Motor neuron (in vitro differentiated cells): Measurements from ENCODE around the gene DDO. TPM values are rescaled to one million over a fixed set of nuclear protein-coding genes. Genes with fewer than 3 reads are reported as not detected.
"Not testable (repeated sequence)": the region's sequence is repeated elsewhere in the genome, so short reads cannot be mapped to it uniquely, and the experiment has no call there.

Experiments
- ATAC-seq, 8 experiments: fragments of 200-7000 bp; cut with Tn5 transposase; replicated peaks in 6 of 8; 2 replicates each; pipeline ENCODE4 v1.8.0; 2021; ENCODE audit warnings: mild to moderate bottlenecking in 8 of 8, moderate library complexity in 8 of 8
- H3K27ac ChIP-seq, 2 donors: fragments of 250-450 bp; sonication (Bioruptor Pico); 2 replicates each; pipeline ENCODE4 v1.9.0; 2021; ENCODE audit warnings: antibody characterized with exemption in 2 of 2, mild to moderate bottlenecking in 2 of 2, moderate library complexity in 1 of 2
- H3K4me1 ChIP-seq, 2 donors: fragments of 250-450 bp; sonication (Bioruptor Pico); replicated peaks in 1 of 2; 2 replicates each; pipeline ENCODE4 v1.6.1; 2021; ENCODE audit warnings: antibody characterized with exemption in 2 of 2, mild to moderate bottlenecking in 2 of 2, moderate library complexity in 1 of 2
- H3K4me3 ChIP-seq, 5 donors: fragments of 250-450 bp; sonication (Bioruptor Pico); 2 replicates each; pipeline ENCODE4 v1.9.0; 2021; ENCODE audit warnings: antibody characterized with exemption in 5 of 5, mild to moderate bottlenecking in 5 of 5, moderate library complexity in 4 of 5
- WGBS, 10 experiments: fragments of 450-650 bp; shearing (Covaris generic); methylation state at CpG; one replicate each; pipeline ENCODE4 v1.0.0; 2022; 5-methylcytosine and 5-hydroxymethylcytosine counted together
- in situ Hi-C, 9 experiments: fragments of 400-800 bp; cut with MboI; loops; one replicate each; pipeline ENCODE4 v1.15.0; 2021; ENCODE audit warnings: low sequenced_read_pairs in 9 of 9, low pct_unique_long_range_greater_than_20kb in 2 of 9; ENCODE audit not compliant: unreplicated experiment in 9 of 9
- total RNA-seq, 8 experiments: library from RNA; unstranded; fragments of 300-600 nt; gene quantifications; 2 replicates each; pipeline versions ENCODE4 v1.2.3 to v1.2.4, GENCODE V29; 2022

The DDO gene
- 1 to 10 TPM in 2 of 8 experiments, under 1 TPM in 2, not detected in 4; 0.19 to 4.3 (median 0.89) TPM for total RNA-seq

GRCh38 chr6:110415086-110415916 lies at the start of gene DDO:
TSS of gene DDO (minus strand) at chr6:110415575. CDS start at chr6:110413462, 2,113 bp downstream.
- no peak within 1 kb of the TSS for H3K27ac ChIP-seq
- H3K4me3 ChIP-seq, result no peak within 1 kb of the TSS
- peak in 7 of 8 experiments; percentile 17 to 94 (median 75) for ATAC-seq
- in situ Hi-C loops, result no loop called here
- WGBS, 10 experiments, result 40 to 100% (median 73%) methylated on average over 1 to 8 of the region's 12 CpGs; no CpG with 5 or more reads in 3 of the 10 experiments
- H3K4me1 ChIP-seq, result peaks cover 0 to 5% of the 10 kb centered on the region in 2 donors

- Histone ChIP-seq H3K27ac (no peak overlapping the region), H3K4me1 (no peaks in the 10 kb centered on the region), H3K4me3 (no peak overlapping the region)
- in situ Hi-C loops, result no loop called here
- no peak for ATAC-seq
- 36 to 89% (median 75%) methylated on average over 1 to 2 of the region's 2 CpGs; no CpG with 5 or more reads in 1 of the 10 experiments for WGBS, 10 experiments
These were observed 47.6 kb upstream of the DDO start for GRCh38 chr6:110462884-110463481.

GRCh38 chr6:110461376-110461775 lies 46.0 kb upstream of the DDO start:
- H3K4me1 ChIP-seq, result no peaks in the 10 kb centered on the region
- no peak for ATAC-seq
- H3K27ac ChIP-seq, result no peak overlapping the region
- 80% methylated on average over 1 of the region's 1 CpG; no CpG with 5 or more reads in 9 of the 10 experiments for WGBS, 10 experiments
- in situ Hi-C loops, result no loop called here
- H3K4me3 ChIP-seq, result no peak overlapping the region

- no peak overlapping the region for H3K27ac ChIP-seq
- 67 to 100% (median 86%) methylated on average over 1 to 2 of the region's 2 CpGs; no CpG with 5 or more reads in 1 of the 10 experiments for WGBS, 10 experiments
- no peak for ATAC-seq
- H3K4me3 ChIP-seq, result no peak overlapping the region
- in situ Hi-C loops, result no loop called here
- H3K4me1 ChIP-seq, result no peaks in the 10 kb centered on the region
These were observed 43.8 kb upstream of the DDO start for GRCh38 chr6:110459137-110459536.

- no peak for ATAC-seq
- Histone ChIP-seq H3K4me1 (no peaks in the 10 kb centered on the region), H3K4me3 (no peak overlapping the region), H3K27ac (no peak overlapping the region)
- 60 to 100% (median 82%) methylated on average over 1 of the region's 1 CpG; no CpG with 5 or more reads in 5 of the 10 experiments for WGBS, 10 experiments
- in situ Hi-C loops, result no loop called here
These were observed 43.1 kb upstream of the DDO start for GRCh38 chr6:110458476-110458875.

GRCh38 chr6:110457567-110458175 lies 42.3 kb upstream of the DDO start:
- H3K4me3 ChIP-seq, H3K27ac ChIP-seq, ATAC-seq, H3K4me1 ChIP-seq, in situ Hi-C loops: not testable (repeated sequence)
- WGBS, 10 experiments, result 47 to 100% (median 90%) methylated on average over 1 to 6 of the region's 8 CpGs; no CpG with 5 or more reads in 2 of the 10 experiments

GRCh38 chr6:110456694-110457093 lies 41.3 kb upstream of the DDO start:
- no peaks in the 10 kb centered on the region for H3K4me1 ChIP-seq
- H3K4me3 ChIP-seq, result no peak overlapping the region
- no peak overlapping the region for H3K27ac ChIP-seq
- 33 to 82% (median 67%) methylated on average over 1 to 3 of the region's 3 CpGs; no CpG with 5 or more reads in 3 of the 10 experiments for WGBS, 10 experiments
- in situ Hi-C loops, result no loop called here
- ATAC-seq, result peak in 3 of 8 experiments; percentile 59 to 95 (median 91)

GRCh38 chr6:110449541-110449895 lies 34.1 kb upstream of the DDO start:
- H3K4me1 ChIP-seq, result no peaks in the 10 kb centered on the region
- peak in 3 of 8 experiments; percentile 35 to 69 (median 46) for ATAC-seq
- no peak overlapping the region for H3K27ac ChIP-seq
- H3K4me3 ChIP-seq, result no peak overlapping the region
- 36 to 95% (median 66%) methylated on average over 2 to 4 of the region's 4 CpGs for WGBS, 10 experiments
- in situ Hi-C loops, result no loop called here

- Histone ChIP-seq H3K4me3 (no peak overlapping the region), H3K4me1 (no peaks in the 10 kb centered on the region), H3K27ac (no peak overlapping the region)
- ATAC-seq, result peak in 3 of 8 experiments; percentile 39 to 84 (median 58)
- 17 to 100% (median 66%) methylated on average over 1 to 4 of the region's 4 CpGs for WGBS, 10 experiments
- in situ Hi-C loops, result no loop called here
These were observed 33.6 kb upstream of the DDO start for GRCh38 chr6:110448846-110449540.

- 57 to 100% (median 92%) methylated on average over 1 to 3 of the region's 3 CpGs; no CpG with 5 or more reads in 2 of the 10 experiments for WGBS, 10 experiments
- ATAC-seq, result no peak
- H3K27ac ChIP-seq, result no peak overlapping the region
- in situ Hi-C loops, result no loop called here
- H3K4me3 ChIP-seq, result no peak overlapping the region
- no peaks in the 10 kb centered on the region for H3K4me1 ChIP-seq
These were observed 32.4 kb upstream of the DDO start for GRCh38 chr6:110447761-110448160.

GRCh38 chr6:110446405-110446804 lies 31.0 kb upstream of the DDO start:
- in situ Hi-C loops, result no loop called here
- Histone ChIP-seq H3K27ac (no peak overlapping the region), H3K4me3 (no peak overlapping the region), H3K4me1 (no peaks in the 10 kb centered on the region)
- peak in 2 of 8 experiments; percentile 38 to 78 for ATAC-seq
- WGBS, 10 experiments, result 14 to 100% (median 74%) methylated on average over 1 to 4 of the region's 4 CpGs

- in situ Hi-C loops, result no loop called here
- Histone ChIP-seq H3K27ac (no peak overlapping the region), H3K4me3 (no peak overlapping the region), H3K4me1 (no peaks in the 10 kb centered on the region)
- peak in 1 of 8 experiments; percentile 16 for ATAC-seq
- 0 to 100% (median 83%) methylated on average over 1 to 4 of the region's 4 CpGs; no CpG with 5 or more reads in 1 of the 10 experiments for WGBS, 10 experiments
These were observed 24.7 kb upstream of the DDO start for GRCh38 chr6:110440026-110440425.
